ENCODE data around the gene SERTAD1. TPM values are rescaled to one million over a fixed set of nuclear protein-coding genes. Genes with fewer than 3 reads are reported as not detected.

Gene SERTAD1
- total and polyA plus RNA-seq, 2 of the 8 experiments (the other 6 are each of a cell fraction or from before 2014, with no cell fraction given), result 5.4 to 6.6 TPM

- TF ChIP-seq NANOG (IDR thresholded peaks at IDR 0.05; ENCODE audit: insufficient read depth, low read depth, low read length, poor library complexity, severe bottlenecking), result no peak
- no peak for TF ChIP-seq MAX (IDR thresholded peaks at IDR 0.05)
- TF ChIP-seq SRF (IDR thresholded peaks at IDR 0.05; ENCODE audit: low read depth, low read length), result no peak
- no peak for TF ChIP-seq TEAD4 (IDR thresholded peaks at IDR 0.05; ENCODE audit: low read depth, low read length)
- TF ChIP-seq JUND (IDR thresholded peaks at IDR 0.05; ENCODE audit: low read length), result no peak
- no peak for TF ChIP-seq NRF1 (IDR thresholded peaks at IDR 0.05; ENCODE audit: low read depth, low read length)
- no peak for TF ChIP-seq POU5F1 (IDR thresholded peaks at IDR 0.05; ENCODE audit: low read depth, low read length)
- no peak for TF ChIP-seq CBX8 (IDR thresholded peaks at IDR 0.05; ENCODE audit: borderline replicate concordance, low read depth, low read length)
- TF ChIP-seq KDM4A (IDR thresholded peaks at IDR 0.05; ENCODE audit: low read depth, low read length, severe bottlenecking), result no peak
These were observed 49.4 kb downstream of the SERTAD1 start (continued) for GRCh38 chr19:40376286-40376862.
